NT2/D1 (cell line): ENCODE measurements around the gene KIF20B.

ENCODE experiments used
- YY1 ChIP-seq: IDR thresholded peaks from 2 replicates; pipeline ENCODE4 v1.6.1; 2011; ENCODE audit not compliant: insufficient read length, insufficient read depth
- ZNF274 ChIP-seq: IDR thresholded peaks from 2 replicates; pipeline ENCODE4 v1.6.1; 2011; ENCODE audit warnings: mild to moderate bottlenecking, low read depth, low read length

- TF ChIP-seq YY1: no peak
- TF ChIP-seq ZNF274: no peak
These were observed 4.6 kb downstream of the KIF20B start for GRCh38 chr10:89706011-89706410.
